IPS-NIHi7 (cell line): ENCODE measurements around the gene SPIRE2.
"Not testable (repeated sequence)": the region's sequence is repeated elsewhere in the genome, so short reads cannot be mapped to it uniquely, and the experiment has no call there.

Experiments
- DNase-seq: peaks from one replicate; pipeline ENCODE4 v3.0.0; 2012; ENCODE audit warnings: mixed read lengths; ENCODE audit errors: extremely low spot score

The SPIRE2 gene

GRCh38 chr16:89914642-89915285, 86.5 kb downstream of the SPIRE2 start:
- DNase-seq = not testable (repeated sequence)

DNA sequence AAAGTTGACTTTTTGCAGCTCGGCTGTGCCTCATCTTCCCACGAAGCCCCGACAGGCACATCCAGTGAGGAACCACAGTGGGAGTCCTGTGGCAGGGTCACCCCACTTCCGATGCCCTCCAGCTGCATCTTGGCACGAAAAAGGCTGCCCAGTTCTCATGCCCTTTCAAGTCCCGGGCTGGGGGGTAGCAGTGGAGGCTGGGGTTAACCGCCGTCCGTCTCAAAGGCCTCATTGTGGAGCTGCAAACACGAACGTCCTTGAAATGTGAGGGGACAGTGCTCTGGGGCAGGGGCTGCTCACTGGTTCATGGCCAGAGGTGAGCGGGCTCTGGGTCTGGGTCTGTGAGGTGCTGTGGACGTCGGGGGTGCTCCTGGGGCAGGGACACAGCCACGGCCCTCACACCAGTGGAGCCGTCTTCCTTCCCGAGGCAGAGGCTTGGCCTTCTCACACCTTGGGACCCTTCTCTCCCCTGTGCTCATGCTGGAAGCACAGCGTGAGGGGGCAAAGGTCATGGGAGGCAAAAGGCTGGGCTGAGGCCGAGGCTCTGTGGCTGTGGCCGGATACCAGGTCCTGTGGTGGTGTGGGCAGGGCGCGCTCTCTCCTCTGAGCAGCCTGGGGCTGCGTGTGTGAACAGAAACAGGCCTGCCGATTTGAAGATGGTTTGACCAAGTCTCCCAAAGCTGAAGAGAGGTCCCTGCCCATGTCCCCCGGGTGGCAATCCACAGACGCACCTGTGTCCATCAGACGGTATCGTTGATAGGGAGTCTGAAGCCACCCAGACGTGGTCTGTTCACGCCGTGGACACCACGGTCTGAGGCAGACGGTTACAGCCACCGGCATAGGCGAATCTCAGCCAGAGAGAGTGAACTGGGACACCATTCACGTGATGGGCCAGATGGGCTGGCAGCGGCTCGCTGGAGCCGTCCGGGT, 87.3 kb downstream of the SPIRE2 start:
- no peak for DNase-seq

DNA sequence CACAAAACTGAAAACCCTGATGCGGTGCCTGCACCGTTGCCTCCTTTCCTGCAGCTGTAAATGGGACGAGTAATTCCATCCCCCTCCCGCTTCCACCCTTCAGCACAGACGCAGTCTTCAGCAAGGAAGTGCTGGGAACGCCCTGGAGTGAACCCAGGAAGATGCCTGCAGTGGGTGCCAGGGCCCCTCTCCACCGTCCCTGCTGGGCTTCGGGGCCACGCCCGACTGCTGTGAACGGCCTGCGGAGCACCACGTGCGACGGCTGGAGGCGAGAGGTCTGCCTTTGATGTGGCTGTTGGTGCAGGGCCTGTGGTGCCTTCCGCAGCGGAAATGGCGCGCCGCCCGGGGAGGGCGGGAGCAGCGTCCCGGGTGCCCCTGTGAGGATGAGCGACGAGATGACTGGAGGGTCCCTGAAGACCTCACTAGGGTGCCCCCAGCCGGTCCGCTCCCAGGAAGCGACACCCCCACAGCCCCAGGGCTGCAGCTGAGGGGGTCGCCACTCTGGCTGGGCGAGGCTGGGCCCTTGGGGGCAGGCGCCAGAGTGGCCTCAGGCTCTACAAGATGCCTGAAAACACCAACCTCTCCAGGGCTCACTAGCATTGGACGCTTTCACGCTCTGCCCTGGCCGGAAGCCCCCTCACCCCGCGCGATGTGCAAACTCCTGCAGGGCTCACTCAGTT, 89.6 kb downstream of the SPIRE2 start:
- DNase-seq = peak; percentile 60

DNA sequence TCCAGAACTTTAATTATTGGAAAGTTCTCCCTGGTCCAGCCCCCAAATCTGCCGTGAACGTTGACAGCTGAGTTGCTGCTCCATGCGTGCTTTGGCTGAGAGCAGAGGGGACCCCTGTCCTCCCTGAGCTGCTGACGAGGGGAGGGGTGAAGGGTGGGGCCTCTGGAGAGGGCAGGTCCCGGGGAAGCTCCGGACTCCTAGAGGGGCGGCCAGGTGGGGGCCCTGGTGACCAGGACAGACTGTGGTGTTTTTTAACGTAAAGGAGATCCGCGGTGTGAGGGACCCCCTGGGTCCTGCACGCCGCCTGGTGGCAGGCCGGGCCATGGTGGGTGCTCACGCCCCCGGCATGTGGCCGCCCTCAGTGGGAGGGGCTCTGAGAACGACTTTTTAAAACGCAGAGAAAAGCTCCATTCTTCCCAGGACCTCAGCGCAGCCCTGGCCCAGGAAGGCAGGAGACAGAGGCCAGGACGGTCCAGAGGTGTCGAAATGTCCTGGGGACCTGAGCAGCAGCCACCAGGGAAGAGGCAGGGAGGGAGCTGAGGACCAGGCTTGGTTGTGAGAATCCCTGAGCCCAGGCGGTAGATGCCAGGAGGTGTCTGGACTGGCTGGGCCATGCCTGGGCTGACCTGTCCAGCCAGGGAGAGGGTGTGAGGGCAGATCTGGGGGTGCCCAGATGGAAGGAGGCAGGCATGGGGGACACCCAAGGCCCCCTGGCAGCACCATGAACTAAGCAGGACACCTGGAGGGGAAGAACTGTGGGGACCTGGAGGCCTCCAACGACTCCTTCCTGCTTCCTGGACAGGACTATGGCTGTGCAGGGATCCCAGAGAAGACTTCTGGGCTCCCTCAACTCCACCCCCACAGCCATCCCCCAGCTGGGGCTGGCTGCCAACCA, 90.4 kb downstream of the SPIRE2 start, which contains the start of gene MC1R:
TSS of gene MC1R (plus strand) at position 410 of the 895 bp plus-strand sequence. CDS start at position 807, 397 bp downstream.
- DNase-seq = peak; percentile 54

- DNase-seq = no peak
Observed at GRCh38 chr16:89919535-89920406, 91.5 kb downstream of the SPIRE2 start.

GRCh38 chr16:89920723-89921122, 92.4 kb downstream of the SPIRE2 start:
- no peak for DNase-seq
